Trophoblast cell (in vitro differentiated cells and primary cell): Measurements from ENCODE around the gene TOPBP1.
"Not testable (repeated sequence)": the region's sequence is repeated elsewhere in the genome, so short reads cannot be mapped to it uniquely, and the experiment has no call there.

Source experiments
- DNase-seq, 2 donors: peaks; one replicate each; pipeline ENCODE4 v3.0.0-alpha.2; 2016
- H2AFZ ChIP-seq: 2 replicates; pipeline ENCODE4 v1.6.1; 2013; ENCODE audit warnings: low read length, moderate library complexity, mild to moderate bottlenecking; ENCODE audit not compliant: insufficient read depth, poor library complexity
- H2AK5ac ChIP-seq: 2 replicates; pipeline ENCODE4 v1.6.1; 2013; ENCODE audit warnings: mild to moderate bottlenecking, low read length
- H2BK120ac ChIP-seq: 2 replicates; pipeline ENCODE4 v1.6.1; 2013; ENCODE audit warnings: low read length, mild to moderate bottlenecking, moderate library complexity; ENCODE audit not compliant: insufficient read depth, poor library complexity
- H2BK12ac ChIP-seq: 2 replicates; pipeline ENCODE4 v1.6.1; 2013; ENCODE audit warnings: mild to moderate bottlenecking, low read length, moderate library complexity
- H2BK5ac ChIP-seq: 2 replicates; pipeline ENCODE4 v1.6.1; 2013; ENCODE audit warnings: low read length, low read depth, moderate library complexity, mild to moderate bottlenecking; ENCODE audit not compliant: poor library complexity
- H3K14ac ChIP-seq: 2 replicates; pipeline ENCODE4 v1.6.1; 2013; ENCODE audit warnings: mild to moderate bottlenecking, low read length
- H3K18ac ChIP-seq: 2 replicates; pipeline ENCODE4 v1.6.1; 2013; ENCODE audit warnings: mild to moderate bottlenecking, low read length
- H3K23ac ChIP-seq: 2 replicates; pipeline ENCODE4 v1.6.1; 2013; ENCODE audit warnings: low read length
- H3K27ac ChIP-seq: 2 replicates; pipeline ENCODE4 v1.5.1; 2013; ENCODE audit warnings: low read depth, mild to moderate bottlenecking, inconsistent platforms, low read length, moderate library complexity
- H3K27me3 ChIP-seq: 2 replicates; pipeline ENCODE4 v1.6.1; 2013; ENCODE audit warnings: inconsistent platforms, mild to moderate bottlenecking, low read length, moderate library complexity; ENCODE audit not compliant: insufficient read depth
- H3K36me3 ChIP-seq, 2 experiments: 1 replicate in 1 of 2; 2 replicates in 1 of 2; pipeline ENCODE4 v1.6.1; 2013; ENCODE audit warnings: low read length in 2 of 2, mild to moderate bottlenecking in 2 of 2, moderate library complexity in 1 of 2; ENCODE audit not compliant: insufficient read depth in 2 of 2, control insufficient read depth in 1 of 2
- H3K4ac ChIP-seq: 2 replicates; pipeline ENCODE4 v1.6.1; 2013; ENCODE audit warnings: low read depth, mild to moderate bottlenecking, low read length, moderate library complexity
- H3K4me1 ChIP-seq, 2 experiments: 1 replicate in 1 of 2; 2 replicates in 1 of 2; pipeline ENCODE4 v1.6.1; 2013; ENCODE audit warnings: low read length in 2 of 2, mild to moderate bottlenecking in 2 of 2, moderate library complexity in 1 of 2; ENCODE audit not compliant: insufficient read depth in 2 of 2, control insufficient read depth in 1 of 2
- H3K4me2 ChIP-seq: 2 replicates; pipeline ENCODE4 v1.6.1; 2013; ENCODE audit warnings: inconsistent platforms, mild to moderate bottlenecking, low read length, moderate library complexity
- H3K4me3 ChIP-seq: 2 replicates; pipeline ENCODE4 v1.5.1; 2013; ENCODE audit warnings: mild to moderate bottlenecking, low read depth, low read length, inconsistent platforms
- H3K79me1 ChIP-seq: one replicate; pipeline ENCODE4 v1.6.1; 2013; ENCODE audit warnings: low read length
- H3K79me2 ChIP-seq: 2 replicates; pipeline ENCODE4 v1.6.1; 2013; ENCODE audit warnings: low read length, mild to moderate bottlenecking; ENCODE audit not compliant: control insufficient read depth, insufficient read depth, poor library complexity
- H3K9ac ChIP-seq: 2 replicates; pipeline ENCODE4 v1.6.1; 2013; ENCODE audit warnings: mild to moderate bottlenecking, low read length
- H3K9me3 ChIP-seq: 2 replicates; pipeline ENCODE4 v1.6.1; 2013; ENCODE audit warnings: low read depth, mild to moderate bottlenecking, control low read depth, inconsistent platforms, low read length; ENCODE audit not compliant: insufficient read depth
- H4K12ac ChIP-seq: 2 replicates; pipeline ENCODE4 v1.6.1; 2013; ENCODE audit warnings: low read depth, mild to moderate bottlenecking, low read length, moderate library complexity
- H4K8ac ChIP-seq: 2 replicates; pipeline ENCODE4 v1.6.1; 2013; ENCODE audit warnings: low read depth, mild to moderate bottlenecking, low read length, moderate library complexity
- H4K91ac ChIP-seq: one replicate; pipeline ENCODE4 v1.6.1; 2013; ENCODE audit warnings: low read depth, mild to moderate bottlenecking, low read length, moderate library complexity
- WGBS: extraction: QIAGEN DNeasy Blood & Tissue Kit; methylation state at CpG from one replicate; pipeline ENCODE4 v1.1.7; 2013; ENCODE audit warnings: missing lambda C conversion rate; ENCODE audit not compliant: insufficient read length, insufficient coverage; ENCODE audit errors: extremely low coverage; 5-methylcytosine and 5-hydroxymethylcytosine counted together

TOPBP1 gene

DNA sequence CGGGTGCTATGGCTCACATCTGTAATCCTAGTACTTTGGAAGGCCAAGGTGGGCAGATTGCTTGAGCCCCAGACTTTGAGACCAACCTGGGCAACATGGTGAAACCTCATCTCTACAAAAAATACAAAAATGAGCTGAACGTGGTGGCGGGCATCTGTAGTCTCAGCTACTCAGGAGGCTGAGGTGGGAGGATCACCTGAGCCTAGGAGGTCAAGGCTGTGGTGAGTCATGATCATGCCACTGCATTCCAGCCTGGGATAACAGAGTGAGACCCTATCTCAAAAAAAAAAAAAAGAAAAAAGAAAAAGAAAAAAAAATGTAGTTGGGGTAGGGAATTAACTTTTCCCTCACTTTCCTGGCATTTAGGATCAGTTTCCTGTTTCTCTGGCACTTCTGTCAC, 3.4 kb upstream of the TOPBP1 start:
- not testable (repeated sequence) for H2AK5ac ChIP-seq, H3K9me3 ChIP-seq, H3K4ac ChIP-seq, H3K36me3 ChIP-seq, H3K4me2 ChIP-seq, H3K79me2 ChIP-seq, H4K91ac ChIP-seq, H3K18ac ChIP-seq, H2BK12ac ChIP-seq, H3K4me3 ChIP-seq, H3K9ac ChIP-seq, H2AFZ ChIP-seq, H3K79me1 ChIP-seq, H4K8ac ChIP-seq, H3K23ac ChIP-seq, H2BK5ac ChIP-seq, H3K14ac ChIP-seq, H2BK120ac ChIP-seq, H4K12ac ChIP-seq, DNase-seq, H3K27ac ChIP-seq, H3K27me3 ChIP-seq
- peaks cover 6 to 12% of the 10 kb centered on the region in 2 experiments for H3K4me1 ChIP-seq
- WGBS: no CpG with 5 or more reads among the region's 3 CpGs

DNA sequence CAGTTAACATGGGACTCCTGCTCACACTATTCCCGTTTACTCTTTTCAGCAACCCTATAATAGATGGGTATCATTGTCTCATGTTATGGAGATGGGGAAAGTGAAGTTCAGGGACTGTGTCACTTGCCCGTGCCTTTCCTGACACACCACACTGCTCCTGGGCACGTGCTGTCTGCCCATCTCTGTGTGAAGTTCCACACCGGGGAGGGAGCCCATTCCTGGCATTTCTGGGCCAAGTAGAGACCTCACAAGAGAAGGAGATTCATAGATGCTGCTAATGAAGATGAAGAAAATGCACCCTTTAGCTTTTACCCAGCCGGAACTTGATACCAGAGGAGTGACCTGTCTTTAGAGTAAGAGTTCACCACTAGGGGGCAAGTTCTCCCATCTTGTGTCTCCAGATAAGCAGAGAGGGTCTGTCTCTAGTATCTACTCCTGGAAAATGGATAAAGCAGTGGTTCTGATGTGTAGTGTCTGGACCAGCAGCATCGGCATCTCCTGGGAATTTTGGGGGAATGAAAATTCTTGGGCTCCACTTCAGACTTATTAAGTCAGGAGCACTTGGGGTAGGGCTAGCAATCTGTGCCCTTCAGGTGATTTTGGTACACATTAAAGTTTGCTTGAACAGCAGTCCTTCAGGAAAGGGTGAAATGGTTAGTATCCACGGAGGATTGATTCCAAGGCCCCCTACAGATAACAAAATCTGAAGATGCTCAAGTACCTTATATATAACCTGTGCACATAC, 2.0 kb upstream of the TOPBP1 start:
- H4K91ac ChIP-seq: no peak overlapping the region
- no peak overlapping the region for H2BK12ac ChIP-seq
- DNase-seq: peak; percentile 45 to 89

DNA sequence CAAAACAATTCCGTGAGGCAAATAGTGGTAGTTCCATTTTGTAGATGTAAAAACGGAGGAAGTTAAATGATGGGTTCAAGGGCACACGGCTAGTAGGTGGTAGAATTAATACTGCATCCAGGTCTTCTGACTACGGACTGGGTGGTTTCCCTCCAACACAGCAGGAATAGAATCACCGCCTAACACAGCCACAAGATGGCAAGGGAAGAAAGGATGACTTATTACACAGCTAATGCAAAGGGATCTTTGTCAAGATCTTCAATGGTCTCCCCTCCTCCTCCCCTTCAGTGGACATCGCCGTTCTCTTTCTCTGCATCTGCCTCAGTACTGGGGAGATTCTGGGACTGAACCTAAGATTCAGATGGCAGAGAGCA, 524 bp upstream of the TOPBP1 start:
- H3K23ac ChIP-seq: no peak overlapping the region
- peaks cover 3 to 5% of the 10 kb centered on the region in 2 experiments for H3K4me1 ChIP-seq
- peaks cover 4 to 10% of the 10 kb centered on the region in 2 experiments for H3K36me3 ChIP-seq
- H3K9me3 ChIP-seq: no peaks in the 10 kb centered on the region
- H2BK5ac ChIP-seq: no peak overlapping the region
- H4K91ac ChIP-seq: no peak overlapping the region
- H4K12ac ChIP-seq: no peak overlapping the region
- no peak overlapping the region for H3K4ac ChIP-seq
- peaks cover 7% of the 10 kb centered on the region for H3K79me1 ChIP-seq
- no peak overlapping the region for H3K4me3 ChIP-seq
- DNase-seq: peak in 1 of 2 donors; percentile 42
- H3K79me2 ChIP-seq: peaks cover 7% of the 10 kb centered on the region
- no peak overlapping the region for H3K18ac ChIP-seq
- no CpG with 5 or more reads among the region's 7 CpGs for WGBS
- H3K27me3 ChIP-seq: no peaks in the 10 kb centered on the region
- H3K14ac ChIP-seq: no peak overlapping the region
- H2BK120ac ChIP-seq: no peak overlapping the region
- peak overlapping the region; percentile 5 for H3K9ac ChIP-seq
- H2AK5ac ChIP-seq: no peak overlapping the region
- no peak overlapping the region for H3K27ac ChIP-seq
- H2AFZ ChIP-seq: peak overlapping the region; percentile 66
- H2BK12ac ChIP-seq: no peak overlapping the region
- H4K8ac ChIP-seq: peak overlapping the region; percentile 78
- peak overlapping the region; percentile 96 for H3K4me2 ChIP-seq

More for the DNA sequence above, 2.0 kb upstream of the TOPBP1 start:
- no peak overlapping the region for H4K8ac ChIP-seq
- no CpG with 5 or more reads among the region's 7 CpGs for WGBS
- peaks cover 7% of the 10 kb centered on the region for H3K79me1 ChIP-seq
- H2BK120ac ChIP-seq: no peak overlapping the region
- peaks cover 6 to 12% of the 10 kb centered on the region in 2 experiments for H3K4me1 ChIP-seq
- H2AFZ ChIP-seq: no peak overlapping the region
- H3K23ac ChIP-seq: no peak overlapping the region
- H2AK5ac ChIP-seq: no peak overlapping the region
- H3K9ac ChIP-seq: no peak overlapping the region
- no peak overlapping the region for H4K12ac ChIP-seq
- H3K4ac ChIP-seq: no peak overlapping the region
- H3K79me2 ChIP-seq: peaks cover 7% of the 10 kb centered on the region
- no peaks in the 10 kb centered on the region for H3K9me3 ChIP-seq
- H3K4me3 ChIP-seq: no peak overlapping the region
- no peak overlapping the region for H3K18ac ChIP-seq
- no peak overlapping the region for H3K14ac ChIP-seq
- H2BK5ac ChIP-seq: no peak overlapping the region
- H3K27ac ChIP-seq: no peak overlapping the region
- no peak overlapping the region for H3K4me2 ChIP-seq
- H3K36me3 ChIP-seq: no peaks in the 10 kb centered on the region
- no peaks in the 10 kb centered on the region for H3K27me3 ChIP-seq

DNA sequence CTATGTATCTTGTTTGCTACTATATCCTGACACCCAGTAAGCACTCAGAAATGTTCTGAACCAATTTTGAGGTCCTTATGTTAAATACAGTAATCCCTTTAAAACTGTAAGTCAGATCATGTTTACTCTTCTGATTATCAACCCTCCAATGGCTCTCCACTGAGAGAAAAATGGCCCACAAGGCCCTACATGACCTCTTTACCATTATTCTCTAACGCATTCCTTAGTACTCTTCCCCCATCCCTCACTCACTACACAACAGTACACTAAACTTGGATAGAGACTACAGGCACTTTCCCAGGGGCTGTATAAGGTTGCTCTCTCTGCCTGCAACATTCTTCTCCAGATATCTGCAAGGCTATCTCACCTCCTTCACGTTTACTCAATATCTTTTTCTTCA, 1.9 kb downstream of the TOPBP1 start:
- Histone ChIP-seq H4K8ac (no peak overlapping the region), H4K91ac (no peak overlapping the region), H3K4me1 (peaks cover 3 to 5% of the 10 kb centered on the region in 2 experiments), H3K4ac (peak overlapping the region; percentile 97), H2BK5ac (no peak overlapping the region), H3K27me3 (no peaks in the 10 kb centered on the region), H2BK12ac (no peak overlapping the region), H3K4me2 (no peak overlapping the region), H3K27ac (no peak overlapping the region), H3K9me3 (no peaks in the 10 kb centered on the region), H3K14ac (no peak overlapping the region), H2BK120ac (no peak overlapping the region), H3K36me3 (peaks cover 8 to 17% of the 10 kb centered on the region in 2 experiments), H3K18ac (no peak overlapping the region), H3K4me3 (no peak overlapping the region), H3K79me1 (peaks cover 7% of the 10 kb centered on the region), H3K79me2 (peaks cover 7% of the 10 kb centered on the region), H4K12ac (no peak overlapping the region), H2AFZ (no peak overlapping the region), H2AK5ac (no peak overlapping the region), H3K23ac (no peak overlapping the region), H3K9ac (no peak overlapping the region)
- no peak for DNase-seq
- 100% methylated on average over 2 of the region's 2 CpGs for WGBS
